ENCODE results near the gene ZCCHC10. TPM values are rescaled to one million over a fixed set of nuclear protein-coding genes. Genes with fewer than 3 reads are reported as not detected.
"Not testable (repeated sequence)": the region's sequence is repeated elsewhere in the genome, so short reads cannot be mapped to it uniquely, and the experiment has no call there.

ZCCHC10 gene
- total RNA-seq, 1 donor from 2014 or later: 18.5 TPM

- Histone ChIP-seq H3K27ac (peak overlapping the region; percentile 20), H3K4me3 (no peak overlapping the region), H3K27me3 (ENCODE audit: low read depth) (no peaks in the 10 kb centered on the region), H3K36me3 (no peaks in the 10 kb centered on the region), H3K9me3 (no peaks in the 10 kb centered on the region), H3K4me1 (peaks cover 41% of the 10 kb centered on the region)
- no peak for TF ChIP-seq CTCF (IDR thresholded peaks at IDR 0.05)
- DNase-seq: no peak
- ATAC-seq: no peak
- intact Hi-C loops (cut with DNase I): no loop called here
Measured at GRCh38 chr5:133049726-133050048, 23.3 kb upstream of the ZCCHC10 start.

- ATAC-seq (no peak), DNase-seq (no peak)
- TF ChIP-seq CTCF (IDR thresholded peaks at IDR 0.05): no peak
- no peaks in the 10 kb centered on the region for H3K36me3 ChIP-seq
- H3K4me3 ChIP-seq: no peak overlapping the region
- H3K4me1 ChIP-seq: peaks cover 40% of the 10 kb centered on the region
- no peaks in the 10 kb centered on the region for H3K9me3 ChIP-seq
- H3K27me3 ChIP-seq (ENCODE audit: low read depth): no peaks in the 10 kb centered on the region
- H3K27ac ChIP-seq: peak overlapping the region; percentile 20
- intact Hi-C loops (cut with DNase I): no loop called here
Measured at GRCh38 chr5:133048993-133049725, 22.8 kb upstream of the ZCCHC10 start.

GRCh38 chr5:133047404-133047803, 21.1 kb upstream of the ZCCHC10 start:
- H3K4me1 ChIP-seq: peaks cover 25% of the 10 kb centered on the region
- H3K27me3 ChIP-seq (ENCODE audit: low read depth): no peaks in the 10 kb centered on the region
- no peaks in the 10 kb centered on the region for H3K36me3 ChIP-seq
- DNase-seq: no peak
- no peak overlapping the region for H3K27ac ChIP-seq
- no peak for ATAC-seq
- H3K9me3 ChIP-seq: no peaks in the 10 kb centered on the region
- TF ChIP-seq CTCF (IDR thresholded peaks at IDR 0.05): no peak
- intact Hi-C loops (cut with DNase I): no loop called here
- H3K4me3 ChIP-seq: no peak overlapping the region

GRCh38 chr5:133046560-133046959, 20.2 kb upstream of the ZCCHC10 start:
- H3K4me3 ChIP-seq; H3K27me3 ChIP-seq (ENCODE audit: low read depth); DNase-seq; H3K36me3 ChIP-seq; H3K27ac ChIP-seq; intact Hi-C loops (cut with DNase I); ATAC-seq; H3K9me3 ChIP-seq: not testable (repeated sequence)
- peaks cover 25% of the 10 kb centered on the region for H3K4me1 ChIP-seq

- H3K27me3 ChIP-seq (ENCODE audit: low read depth): no peaks in the 10 kb centered on the region
- no peaks in the 10 kb centered on the region for H3K4me1 ChIP-seq
- no peak for TF ChIP-seq CTCF (IDR thresholded peaks at IDR 0.05)
- no peaks in the 10 kb centered on the region for H3K36me3 ChIP-seq
- H3K9me3 ChIP-seq: no peaks in the 10 kb centered on the region
- H3K4me3 ChIP-seq: no peak overlapping the region
- DNase-seq (no peak), ATAC-seq (no peak)
- H3K27ac ChIP-seq: no peak overlapping the region
- intact Hi-C loops (cut with DNase I): no loop called here
Measured at GRCh38 chr5:133041910-133042309, 15.6 kb upstream of the ZCCHC10 start.

- DNase-seq (no peak), ATAC-seq (no peak)
- Histone ChIP-seq H3K36me3 (no peaks in the 10 kb centered on the region), H3K4me3 (no peak overlapping the region), H3K4me1 (no peaks in the 10 kb centered on the region), H3K9me3 (no peaks in the 10 kb centered on the region), H3K27me3 (ENCODE audit: low read depth) (no peaks in the 10 kb centered on the region), H3K27ac (no peak overlapping the region)
- intact Hi-C loops (cut with DNase I): no loop called here
- TF ChIP-seq CTCF (IDR thresholded peaks at IDR 0.05): no peak
Measured at GRCh38 chr5:133041157-133041784, 14.9 kb upstream of the ZCCHC10 start.

- H3K27me3 ChIP-seq (ENCODE audit: low read depth); ATAC-seq; H3K36me3 ChIP-seq; H3K4me3 ChIP-seq; intact Hi-C loops (cut with DNase I); DNase-seq; H3K9me3 ChIP-seq; H3K4me1 ChIP-seq; H3K27ac ChIP-seq: not testable (repeated sequence)
Measured at GRCh38 chr5:133036677-133037076, 10.3 kb upstream of the ZCCHC10 start.
